K562 (cell line): ENCODE data around the gene SH3BP5. TPM values are rescaled to one million over a fixed set of nuclear protein-coding genes. Genes with fewer than 3 reads are reported as not detected.
A peak's percentile ranks its signal among the peaks of the same experiment; 100 is the strongest.

ENCODE experiments used
- ATAC-seq: fragments of 200-7000 bp; cut with Tn5 transposase; 3 replicates; pipeline ENCODE4 v1.9.1; 2020; ENCODE audit warnings: moderate library complexity
- BruUV-seq: library from RNA; stranded (reverse); fragments of 400-500 nt; replicated peaks from 2 replicates; lab custom pipeline; 2021; lab: Mats Ljungman, UMichigan
- CTCF ChIA-PET: fragments of 300-600 bp; formaldehyde crosslinking; extraction: SDS; loops from one replicate; lab custom pipeline; 2021; ENCODE audit warnings: low intra/inter-chr PET ratio; lab: Yijun Ruan, JAX
- POLR2A ChIA-PET: fragments of 300-600, 350-650 bp; sonication (Branson Sonifier 250); formaldehyde crosslinking; extraction: SDS; loops from one replicate; lab custom pipeline; 2021; ENCODE audit warnings: antibody characterized with exemption, inconsistent platforms; lab: Yijun Ruan, JAX
- DNase-seq, 4 experiments: peaks; one replicate each; pipeline versions ENCODE4 v3.0.0 to v3.0.0-alpha.2; 2011 to 2018; ENCODE audit warnings: low spot score in 3 of 4, mixed read lengths in 3 of 4; ENCODE audit errors: extremely low read depth in 1 of 4
- FAIRE-seq: peaks from 2 replicates; lab custom pipeline; 2011; peaks lifted over from hg19 to GRCh38; lab: Jason Lieb, UNC
- H2AFZ ChIP-seq: 2 replicates; pipeline ENCODE4 v1.6.0; 2011; ENCODE audit warnings: low read depth, low read length, control low read depth, inconsistent platforms
- H3K27ac ChIP-seq: fragments of 200-600 bp; 3 replicates; pipeline ENCODE4 v1.8.0; 2011; ENCODE audit warnings: low read depth, mild to moderate bottlenecking, control low read depth, inconsistent platforms, low read length, moderate library complexity, mixed read lengths; ENCODE audit errors: extremely low read depth
- H3K27me3 ChIP-seq, 2 experiments: fragments of 300-600 bp in 1 of 2; 2 replicates in 1 of 2; 3 replicates in 1 of 2; pipeline versions ENCODE4 v1.6.0 to v1.8.0; 2011; ENCODE audit warnings: inconsistent platforms in 2 of 2, low read length in 2 of 2, mild to moderate bottlenecking in 1 of 2, mixed read lengths in 1 of 2, moderate library complexity in 1 of 2; ENCODE audit not compliant: control insufficient read depth in 2 of 2, insufficient read depth in 2 of 2
- H3K36me3 ChIP-seq: fragments of 300-600 bp; 3 replicates; pipeline ENCODE4 v1.8.0; 2011; ENCODE audit warnings: mild to moderate bottlenecking, low read length, inconsistent platforms; ENCODE audit not compliant: control insufficient read depth, insufficient read depth
- H3K4me1 ChIP-seq, 2 experiments: fragments of 200-600 bp in 1 of 2; replicated peaks in 1 of 2; 2 replicates in 1 of 2; 3 replicates in 1 of 2; pipeline versions ENCODE4 v1.5.1 to v1.8.0; 2011; ENCODE audit warnings: inconsistent platforms in 2 of 2, low read length in 2 of 2, mild to moderate bottlenecking in 1 of 2, mixed read lengths in 1 of 2, moderate library complexity in 1 of 2; ENCODE audit not compliant: control insufficient read depth in 2 of 2, insufficient read depth in 2 of 2
- H3K4me2 ChIP-seq: 2 replicates; pipeline ENCODE4 v1.6.1; 2011; ENCODE audit warnings: low read length, control low read depth, inconsistent platforms, mixed read lengths; ENCODE audit not compliant: insufficient read depth
- H3K4me3 ChIP-seq: fragments of 200-600 bp; sonication (generic), shearing (Covaris generic); 2 replicates; pipeline ENCODE4 v1.5.1; 2016; ENCODE audit warnings: control low read depth, inconsistent platforms
- H3K79me2 ChIP-seq: fragments of 200-600 bp; 3 replicates; pipeline ENCODE4 v1.8.0; 2011; ENCODE audit warnings: low read length, inconsistent platforms; ENCODE audit not compliant: control insufficient read depth, insufficient read depth
- H3K9ac ChIP-seq, 2 experiments: 2 replicates each; pipeline versions ENCODE4 v1.6.0 to v1.6.1; 2011; ENCODE audit warnings: low read depth in 2 of 2, low read length in 2 of 2, control low read depth in 1 of 2, inconsistent platforms in 1 of 2, mild to moderate bottlenecking in 1 of 2, mixed read lengths in 1 of 2; ENCODE audit not compliant: insufficient read depth in 1 of 2
- H3K9me1 ChIP-seq: one replicate; pipeline ENCODE4 v1.6.0; 2011; ENCODE audit warnings: inconsistent platforms, mild to moderate bottlenecking, low read length, moderate library complexity; ENCODE audit not compliant: control insufficient read depth, insufficient read depth
- H3K9me3 ChIP-seq: replicated peaks from 2 replicates; pipeline ENCODE4 v1.5.1; 2011; ENCODE audit warnings: low read depth, low read length, inconsistent platforms; ENCODE audit not compliant: control insufficient read depth, insufficient read depth
- H4K20me1 ChIP-seq: replicated peaks from 2 replicates; pipeline ENCODE4 v1.6.1; 2011; ENCODE audit warnings: low read length, inconsistent platforms, mixed read lengths; ENCODE audit not compliant: control insufficient read depth, insufficient read depth
- COPS2 ChIP-seq: fragments of 450-650 bp; conservative IDR thresholded peaks from 2 replicates; pipeline ENCODE4 v1.6.1; 2016; ENCODE audit warnings: mild to moderate bottlenecking, moderate library complexity
- FOXK2 ChIP-seq, 2 experiments: fragments of 450-650 bp; IDR thresholded peaks in 1 of 2; conservative IDR thresholded peaks in 1 of 2; 2 replicates each; pipeline ENCODE4 v1.6.1; 2016; ENCODE audit warnings: low read depth in 2 of 2, mild to moderate bottlenecking in 1 of 2
- GMEB1 ChIP-seq: fragments of 250-450 bp; sonication (Bioruptor Pico); IDR thresholded peaks from 2 replicates; pipeline ENCODE4 v1.4.0; 2020; ENCODE audit warnings: mild to moderate bottlenecking
- LARP7 ChIP-seq: fragments of 450-650 bp; IDR thresholded peaks from 2 replicates; pipeline ENCODE4 v1.6.1; 2016
- PKNOX1 ChIP-seq: fragments of 450-650 bp; IDR thresholded peaks from 2 replicates; pipeline ENCODE4 v1.6.1; 2016
- ZFX ChIP-seq: sonication (generic); formaldehyde crosslinking; IDR thresholded peaks from 2 replicates; pipeline ENCODE4 v1.8.0; 2022; ENCODE audit warnings: mild to moderate bottlenecking, missing genetic modification reagents, moderate library complexity
- WGBS: fragments of 100-300 bp; shearing (Covaris generic); methylation state at CpG from one replicate; pipeline ENCODE4 v1.1.6; 2016; ENCODE audit warnings: low coverage, mixed read lengths; ENCODE audit not compliant: insufficient coverage; ENCODE audit errors: missing lambda C conversion rate; 5-methylcytosine and 5-hydroxymethylcytosine counted together
- in situ Hi-C: fragments of 300-500 bp; cut with MboI; formaldehyde crosslinking; loops from 4 replicates; pipeline ENCODE4 v1.15.0; 2018; ENCODE audit warnings: inconsistent platforms, mixed read lengths
- intact Hi-C: fragments of 100-400 bp; cut with micrococcal nuclease; formaldehyde crosslinking; loops from 2 replicates; pipeline ENCODE4 v1.14.2; 2022
- polyA plus RNA-seq, 8 experiments: library from polyadenylated mRNA; depleted of rRNA in 4 of 8; stranded (reverse) in 5 of 8; unstranded in 3 of 8; fragments of >200 nt; fragmentation: Nextera tagmentation in 2 of 8; fragmentation: Illumina TruSeq in 1 of 8; extraction: Ambion mirVana in 2 of 8; extraction: Trizol in 1 of 8; gene quantifications; 2 replicates each; pipeline versions ENCODE4 v1.2.1 to v1.2.3, GENCODE V29; 2011 to 2014; ENCODE audit warnings: inconsistent platforms in 1 of 8, missing spikeins in 1 of 8
- total RNA-seq, 7 experiments: library from RNA; depleted of rRNA in 6 of 7; stranded (reverse); fragments of >200 nt in 6 of 7; fragmentation: Illumina TruSeq in 2 of 7; extraction: Trizol in 2 of 7; gene quantifications; 2 replicates each; pipeline versions ENCODE4 v1.2.1 to v1.2.3, GENCODE V29; 2011 to 2021; ENCODE audit warnings: low replicate concordance in 1 of 7

SH3BP5 gene
- total and polyA plus RNA-seq, 9 of the 15 experiments (the other 6 are each of a cell fraction or from before 2014, with no cell fraction given) = 2.9 to 29.0 (median 14.9) TPM

- CTCF ChIA-PET = no interaction called here
These were observed 124.4 kb downstream of the SH3BP5 start for GRCh38 chr3:15207836-15208504.

More at GRCh38 chr3:15207836-15208504, 124.4 kb downstream of the SH3BP5 start:
- TF ChIP-seq GMEB1 (CRISPR knock-in tag) (no peak), LARP7 (no peak), PKNOX1 (peak; percentile 43; the same call in 1 of the 2 replicates), ZFX (CRISPR knock-in tag) (0 out of 2 replicates have a peak, but pooled peaks have one; percentile 21), FOXK2 (conservative IDR thresholded peaks at IDR 0.05 in 1 of 2, IDR thresholded peaks at IDR 0.05 in 1 of 2; ENCODE audit: low read depth in 2 of 2) (no peak), COPS2 (no peak)
- Histone ChIP-seq H3K27me3 (no peaks in the 10 kb centered on the region), H3K4me1 (peaks cover 14% of the 10 kb centered on the region in 2 experiments; a peak in 3 of 5 replicates), H3K9me1 (no peaks in the 10 kb centered on the region), H3K9me3 (no peaks in the 10 kb centered on the region), H3K4me3 (peak overlapping the region; percentile 90; the same call in 1 of the 2 replicates), H3K4me2 (peak overlapping the region; percentile 97), H4K20me1 (no peaks in the 10 kb centered on the region; the same call in 1 of the 2 replicates), H3K27ac (no peak overlapping the region), H3K79me2 (peaks cover 51% of the 10 kb centered on the region), H3K9ac (peak overlapping the region in 1 of 2 experiments; percentile 89; a peak in 2 of 4 replicates), H2AFZ (no peak overlapping the region), H3K36me3 (peaks cover 42% of the 10 kb centered on the region)
- BruUV-seq = no TSS peak
- intact Hi-C loops = loop anchor here (5.0 to 10.0 kb wide), 5 partner anchors 91 to 1347 kb away; no protein-coding TSS in a partner anchor
- in situ Hi-C loops = loop anchor here (25.0 kb wide), 1 partner anchor 1329 kb away; no protein-coding TSS in a partner anchor
- WGBS = 70% methylated on average over 5 of the region's 5 CpGs
- FAIRE-seq (no peak), DNase-seq (no peak), ATAC-seq (no peak)
- POLR2A ChIA-PET = interaction anchor here (0.5 to 5.9 kb wide), 6 partner anchors 12 to 1067 kb away, joined by 3 to 41 read pairs (median 3); no protein-coding TSS in a partner anchor
